Measurements from ENCODE around the gene RIT1. TPM values are rescaled to one million over a fixed set of nuclear protein-coding genes. Genes with fewer than 3 reads are reported as not detected.

The RIT1 gene
- total and polyA plus RNA-seq, 2 of the 13 experiments (the other 11 are each of a cell fraction or from before 2014, with no cell fraction given) = 12.2 to 32.2 TPM

DNA sequence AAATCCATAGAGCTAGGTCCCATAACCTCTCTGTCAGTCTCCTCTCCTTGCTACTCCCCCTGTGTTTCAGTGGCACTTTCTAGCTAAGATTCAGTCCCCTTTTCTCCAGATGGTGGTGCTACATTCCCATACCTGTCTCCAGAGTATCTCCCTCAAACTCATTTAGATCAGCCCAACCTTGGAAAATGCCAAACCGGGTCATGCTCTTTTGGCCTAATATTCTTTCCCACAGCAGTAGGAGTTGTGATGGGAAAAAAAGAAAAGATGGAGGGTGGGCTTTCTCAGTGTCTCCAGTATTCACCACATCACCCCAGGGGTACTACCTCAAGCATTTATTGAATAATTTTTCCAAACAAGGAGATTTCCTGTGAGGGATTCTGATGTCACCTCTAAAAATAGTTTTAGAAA is 27.1 kb upstream of the RIT1 start (continued):
- TF ChIP-seq ZNF780A (CRISPR knock-in tag; IDR thresholded peaks at IDR 0.05) = no peak
- no peak for TF ChIP-seq ERF (CRISPR knock-in tag; IDR thresholded peaks at IDR 0.05)
- TF ChIP-seq, protein P1, sequence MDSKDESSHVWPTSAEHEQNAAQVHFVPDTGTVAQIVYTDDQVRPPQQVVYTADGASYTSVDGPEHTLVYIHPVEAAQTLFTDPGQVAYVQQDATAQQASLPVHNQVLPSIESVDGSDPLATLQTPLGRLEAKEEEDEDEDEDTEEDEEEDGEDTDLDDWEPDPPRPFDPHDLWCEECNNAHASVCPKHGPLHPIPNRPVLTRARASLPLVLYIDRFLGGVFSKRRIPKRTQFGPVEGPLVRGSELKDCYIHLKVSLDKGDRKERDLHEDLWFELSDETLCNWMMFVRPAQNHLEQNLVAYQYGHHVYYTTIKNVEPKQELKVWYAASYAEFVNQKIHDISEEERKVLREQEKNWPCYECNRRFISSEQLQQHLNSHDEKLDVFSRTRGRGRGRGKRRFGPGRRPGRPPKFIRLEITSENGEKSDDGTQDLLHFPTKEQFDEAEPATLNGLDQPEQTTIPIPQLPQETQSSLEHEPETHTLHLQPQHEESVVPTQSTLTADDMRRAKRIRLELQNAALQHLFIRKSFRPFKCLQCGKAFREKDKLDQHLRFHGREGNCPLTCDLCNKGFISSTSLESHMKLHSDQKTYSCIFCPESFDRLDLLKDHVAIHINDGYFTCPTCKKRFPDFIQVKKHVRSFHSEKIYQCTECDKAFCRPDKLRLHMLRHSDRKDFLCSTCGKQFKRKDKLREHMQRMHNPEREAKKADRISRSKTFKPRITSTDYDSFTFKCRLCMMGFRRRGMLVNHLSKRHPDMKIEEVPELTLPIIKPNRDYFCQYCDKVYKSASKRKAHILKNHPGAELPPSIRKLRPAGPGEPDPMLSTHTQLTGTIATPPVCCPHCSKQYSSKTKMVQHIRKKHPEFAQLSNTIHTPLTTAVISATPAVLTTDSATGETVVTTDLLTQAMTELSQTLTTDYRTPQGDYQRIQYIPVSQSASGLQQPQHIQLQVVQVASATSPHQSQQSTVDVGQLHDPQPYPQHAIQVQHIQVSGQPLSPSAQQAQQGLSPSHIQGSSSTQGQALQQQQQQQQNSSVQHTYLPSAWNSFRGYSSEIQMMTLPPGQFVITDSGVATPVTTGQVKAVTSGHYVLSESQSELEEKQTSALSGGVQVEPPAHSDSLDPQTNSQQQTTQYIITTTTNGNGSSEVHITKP (CRISPR knock-in tag; IDR thresholded peaks at IDR 0.05; ENCODE audit: low read depth) = peak; percentile 89
- TF ChIP-seq AKAP8 (CRISPR knock-in tag; IDR thresholded peaks at IDR 0.05) = no peak
- TF ChIP-seq ZNF564 (CRISPR knock-in tag; IDR thresholded peaks at IDR 0.05) = no peak
- TF ChIP-seq GATAD2A (CRISPR knock-in tag; IDR thresholded peaks at IDR 0.05) = 0 out of 2 replicates have a peak, but pooled peaks have one; percentile 21
- TF ChIP-seq SPEN (CRISPR knock-in tag; IDR thresholded peaks at IDR 0.05; ENCODE audit: low read depth) = no peak
- TF ChIP-seq ZNF644 (CRISPR knock-in tag; IDR thresholded peaks at IDR 0.05; ENCODE audit: low read depth) = no peak
- TF ChIP-seq, protein P2, sequence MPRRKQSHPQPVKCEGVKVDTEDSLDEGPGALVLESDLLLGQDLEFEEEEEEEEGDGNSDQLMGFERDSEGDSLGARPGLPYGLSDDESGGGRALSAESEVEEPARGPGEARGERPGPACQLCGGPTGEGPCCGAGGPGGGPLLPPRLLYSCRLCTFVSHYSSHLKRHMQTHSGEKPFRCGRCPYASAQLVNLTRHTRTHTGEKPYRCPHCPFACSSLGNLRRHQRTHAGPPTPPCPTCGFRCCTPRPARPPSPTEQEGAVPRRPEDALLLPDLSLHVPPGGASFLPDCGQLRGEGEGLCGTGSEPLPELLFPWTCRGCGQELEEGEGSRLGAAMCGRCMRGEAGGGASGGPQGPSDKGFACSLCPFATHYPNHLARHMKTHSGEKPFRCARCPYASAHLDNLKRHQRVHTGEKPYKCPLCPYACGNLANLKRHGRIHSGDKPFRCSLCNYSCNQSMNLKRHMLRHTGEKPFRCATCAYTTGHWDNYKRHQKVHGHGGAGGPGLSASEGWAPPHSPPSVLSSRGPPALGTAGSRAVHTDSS (CRISPR knock-in tag; conservative IDR thresholded peaks at IDR 0.05) = no peak
- TF ChIP-seq SAP130 (CRISPR knock-in tag; IDR thresholded peaks at IDR 0.05; ENCODE audit: low read depth) = peak; percentile 55
- no peak for TF ChIP-seq ZNF335 (CRISPR knock-in tag; IDR thresholded peaks at IDR 0.05)
- no peak for TF ChIP-seq ZNF260 (CRISPR knock-in tag; IDR thresholded peaks at IDR 0.05; ENCODE audit: borderline replicate concordance, low read depth)
- no peak for TF ChIP-seq KMT2A (CRISPR knock-in tag; IDR thresholded peaks at IDR 0.05)
- TF ChIP-seq PHF20 (CRISPR knock-in tag; IDR thresholded peaks at IDR 0.05) = no peak
- TF ChIP-seq, protein P3, sequence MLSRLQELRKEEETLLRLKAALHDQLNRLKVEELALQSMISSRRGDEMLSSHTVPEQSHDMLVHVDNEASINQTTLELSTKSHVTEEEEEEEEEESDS (CRISPR knock-in tag; IDR thresholded peaks at IDR 0.05; ENCODE audit: borderline replicate concordance) = no peak
- no peak for TF ChIP-seq FOXJ3 (CRISPR knock-in tag; IDR thresholded peaks at IDR 0.05; ENCODE audit: borderline replicate concordance)
- TF ChIP-seq, protein P4, sequence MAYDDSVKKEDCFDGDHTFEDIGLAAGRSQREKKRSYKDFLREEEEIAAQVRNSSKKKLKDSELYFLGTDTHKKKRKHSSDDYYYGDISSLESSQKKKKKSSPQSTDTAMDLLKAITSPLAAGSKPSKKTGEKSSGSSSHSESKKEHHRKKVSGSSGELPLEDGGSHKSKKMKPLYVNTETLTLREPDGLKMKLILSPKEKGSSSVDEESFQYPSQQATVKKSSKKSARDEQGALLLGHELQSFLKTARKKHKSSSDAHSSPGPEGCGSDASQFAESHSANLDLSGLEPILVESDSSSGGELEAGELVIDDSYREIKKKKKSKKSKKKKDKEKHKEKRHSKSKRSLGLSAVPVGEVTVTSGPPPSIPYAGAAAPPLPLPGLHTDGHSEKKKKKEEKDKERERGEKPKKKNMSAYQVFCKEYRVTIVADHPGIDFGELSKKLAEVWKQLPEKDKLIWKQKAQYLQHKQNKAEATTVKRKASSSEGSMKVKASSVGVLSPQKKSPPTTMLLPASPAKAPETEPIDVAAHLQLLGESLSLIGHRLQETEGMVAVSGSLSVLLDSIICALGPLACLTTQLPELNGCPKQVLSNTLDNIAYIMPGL (CRISPR knock-in tag; IDR thresholded peaks at IDR 0.05; ENCODE audit: borderline replicate concordance in 1 of 2, low read depth in 1 of 2) = 0 out of 4 replicates have a peak, but pooled peaks of 1 of the 2 experiments have one; percentile 50
